Activated gamma-delta T cell treated with anti-CD3 and anti-CD28 coated beads, Interleukin-2, amount 50 U/mL, for 16 hours (primary cell): ENCODE measurements around the gene NTN3.

Source experiments
- DNase-seq: peaks from one replicate; pipeline ENCODE4 v3.0.0-alpha.2; 2020; ENCODE audit warnings: low read depth

NTN3 gene

DNA sequence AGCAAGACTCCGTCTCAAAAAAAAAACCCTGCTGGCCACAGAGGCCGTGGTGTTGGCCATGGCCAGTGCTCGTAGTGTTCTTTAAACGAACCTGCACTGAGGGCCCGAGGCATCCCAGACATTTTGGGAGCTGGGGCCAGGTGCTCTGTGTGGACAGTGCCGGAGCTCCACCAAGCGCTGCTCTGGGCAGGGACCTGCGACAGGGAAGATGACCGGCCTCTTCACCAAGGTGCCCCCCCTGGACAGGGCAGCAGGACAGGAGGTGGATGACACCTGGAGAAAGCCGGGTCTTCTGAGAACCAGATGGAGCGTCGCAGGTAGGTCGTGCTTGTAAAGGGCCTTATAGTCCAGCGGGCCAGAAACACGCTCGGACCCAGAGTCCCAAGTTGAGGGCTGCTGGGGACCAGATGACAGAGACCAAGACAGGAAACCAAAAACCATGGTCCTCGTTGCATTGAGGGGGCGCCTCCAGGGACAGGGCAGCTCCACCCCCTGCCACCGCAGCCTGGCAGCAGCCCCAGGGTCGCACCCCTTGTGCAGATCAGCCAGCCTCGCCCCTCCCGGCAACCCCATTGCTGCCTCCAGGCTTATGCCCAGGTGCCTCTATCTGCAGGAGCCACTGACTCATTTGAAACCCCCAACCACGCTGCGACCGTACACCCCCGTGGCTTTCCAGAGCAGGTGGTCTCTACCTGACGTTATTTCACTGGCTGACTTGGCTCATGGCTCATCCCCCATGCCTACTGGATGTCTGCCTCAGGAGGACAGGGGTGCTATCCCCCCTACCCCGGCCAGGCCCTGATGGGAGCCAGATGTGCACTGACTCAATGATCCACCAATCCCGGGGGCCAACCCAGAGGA is 4.2 kb upstream of the NTN3 start:
- no peak for DNase-seq

DNA sequence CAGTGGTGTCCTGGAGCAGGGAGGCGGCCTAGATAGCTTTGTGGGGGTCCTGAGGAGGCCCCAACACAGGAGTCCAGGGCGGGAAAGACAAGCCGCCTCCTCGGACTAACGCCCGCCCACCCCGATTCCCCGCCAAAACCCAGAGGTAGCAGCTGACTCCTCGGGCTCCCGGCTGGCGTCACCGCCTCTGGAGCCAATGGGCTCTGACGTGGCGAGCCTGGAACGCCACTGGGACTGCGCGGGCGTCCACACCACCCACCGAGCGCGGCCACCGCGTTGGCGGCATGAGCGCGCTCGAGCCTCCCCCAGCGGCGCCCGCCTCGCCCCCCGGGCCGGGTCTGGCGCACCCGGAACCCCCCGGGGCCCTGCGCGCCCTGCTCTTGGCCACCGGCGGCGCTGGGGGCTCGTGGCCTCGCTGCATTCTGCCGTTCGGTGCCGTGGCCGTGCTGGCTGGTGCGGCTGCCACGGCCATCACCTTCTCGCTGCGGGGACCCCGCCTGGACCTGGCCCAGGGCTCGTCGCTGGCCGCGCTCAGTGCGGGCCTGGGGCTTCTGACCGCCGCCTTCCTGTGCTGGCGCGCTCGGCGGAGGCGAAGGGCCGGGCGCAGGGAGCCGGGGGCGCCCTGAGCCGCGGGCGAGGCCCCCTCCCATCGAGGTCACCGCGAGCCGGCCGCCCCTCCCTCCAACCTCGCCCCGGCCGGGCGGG is 3.4 kb upstream of the NTN3 start:
- DNase-seq: no peak

DNA sequence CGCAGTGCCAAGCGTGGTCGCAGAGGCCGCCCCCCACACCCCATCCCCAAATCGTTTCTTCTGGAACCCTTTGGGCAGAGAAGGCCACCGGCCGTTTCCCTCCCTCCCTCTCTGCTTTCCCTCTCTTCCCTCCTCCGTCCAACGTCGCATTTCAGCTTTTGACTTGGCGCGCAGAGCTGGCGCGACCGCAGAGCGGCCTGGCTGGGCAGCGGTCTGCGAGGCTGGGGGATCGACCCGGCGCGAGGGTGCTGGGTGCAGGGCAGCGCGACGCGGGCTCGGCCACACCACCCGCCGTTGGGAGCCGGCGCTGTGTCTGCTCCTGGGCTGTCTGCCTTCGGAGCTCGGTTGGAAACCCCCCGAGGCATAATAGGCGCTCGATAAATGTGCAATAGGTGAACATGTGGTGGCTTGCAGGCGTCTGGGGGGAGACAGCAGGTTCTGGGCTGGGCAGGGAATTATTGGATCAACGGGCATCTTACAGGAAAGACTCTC is 2.8 kb upstream of the NTN3 start:
- DNase-seq: no peak

DNA sequence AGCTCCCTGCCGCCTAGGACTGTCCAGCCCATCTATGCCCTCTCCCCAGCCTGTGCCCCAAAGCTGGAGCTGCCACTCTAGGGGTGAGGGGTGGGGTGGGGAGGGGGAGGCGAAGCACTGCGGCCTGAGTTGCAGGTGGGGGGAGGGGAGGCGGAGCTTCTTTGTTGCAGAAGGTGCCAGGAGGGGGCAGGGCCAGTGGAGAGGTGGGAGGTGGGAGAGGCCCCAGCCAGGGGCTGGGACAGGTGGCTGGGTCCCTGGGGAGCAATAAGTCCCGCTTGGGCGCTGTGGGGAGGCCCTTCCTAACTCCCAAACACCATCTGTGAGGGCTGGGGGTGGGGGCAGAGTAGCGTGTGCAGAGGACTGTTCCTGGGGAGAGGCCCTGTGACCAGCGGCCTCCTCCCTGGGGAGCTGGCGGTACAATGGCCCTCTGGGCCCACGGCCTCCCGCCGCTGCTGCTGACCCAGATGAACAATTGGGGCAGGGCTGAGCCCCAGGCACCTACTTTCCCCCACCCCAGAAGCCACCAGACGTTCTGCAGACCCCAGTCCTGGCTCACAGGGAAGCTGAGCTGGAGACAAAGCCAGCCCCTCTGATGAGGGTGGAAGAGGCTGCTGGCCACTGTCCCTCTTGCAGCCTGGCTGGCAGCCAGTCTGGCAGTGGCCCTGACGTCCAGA is 2.2 kb upstream of the NTN3 start:
- DNase-seq: no peak

DNA sequence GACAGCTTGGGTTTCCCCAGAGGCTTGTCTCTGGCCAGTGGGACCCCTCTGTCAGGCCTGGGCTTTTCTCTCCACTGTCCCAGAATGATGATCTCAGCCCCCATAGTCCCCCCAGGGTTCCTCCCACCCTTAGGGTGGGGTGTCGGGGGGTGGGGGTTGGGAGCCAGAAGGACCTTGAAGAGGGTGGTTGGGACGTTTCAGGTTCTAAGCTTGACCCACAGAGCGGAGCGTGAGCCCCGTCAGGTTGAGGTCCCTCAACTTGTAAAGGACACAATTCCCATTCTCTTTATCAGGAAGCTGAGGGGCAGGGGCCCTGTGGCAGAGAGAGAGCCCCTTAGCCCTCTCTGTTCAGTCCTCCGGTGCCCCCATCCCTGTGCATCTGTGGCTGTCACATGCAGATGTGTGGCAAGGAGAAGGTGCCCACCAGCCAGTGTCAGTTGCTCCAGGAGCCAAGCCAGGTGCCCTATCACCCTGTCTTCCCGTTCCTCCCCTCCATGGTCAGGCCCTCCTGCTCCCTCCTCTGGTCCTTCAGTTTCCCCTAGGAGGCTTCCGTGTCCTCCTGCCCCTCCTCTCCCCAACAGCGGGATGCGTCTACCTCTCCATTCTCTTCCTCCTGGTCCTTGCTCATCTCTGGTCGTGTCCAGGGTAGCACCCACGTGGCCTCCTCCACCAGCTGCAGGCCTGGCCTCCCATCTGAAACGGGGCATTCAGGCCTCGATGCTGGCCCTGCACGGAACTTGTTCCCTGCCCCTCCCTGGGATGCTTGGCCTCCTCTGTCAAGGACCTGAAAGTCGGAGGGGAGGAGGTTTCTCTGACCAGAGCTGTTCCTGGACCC is 1.5 kb upstream of the NTN3 start:
- no peak for DNase-seq

DNA sequence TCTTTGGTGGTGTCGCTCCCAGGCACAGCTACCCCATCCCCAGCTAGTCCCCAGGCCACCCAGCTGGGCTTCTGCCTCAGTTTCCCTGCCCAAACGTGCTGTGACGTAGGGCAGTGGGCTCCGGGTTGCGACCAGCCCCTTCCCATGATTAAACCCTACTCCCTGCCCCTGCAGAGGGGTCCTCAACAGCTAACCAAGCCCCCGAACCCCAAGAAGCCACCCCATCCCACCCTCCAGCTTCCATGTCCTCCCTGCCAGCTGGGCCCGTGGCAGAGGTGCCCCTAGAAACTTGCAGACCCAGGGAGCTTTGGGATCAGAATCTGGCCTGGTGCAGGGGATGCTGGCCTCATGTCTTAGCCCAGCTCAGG is 879 bp upstream of the NTN3 start:
- DNase-seq: no peak

DNA sequence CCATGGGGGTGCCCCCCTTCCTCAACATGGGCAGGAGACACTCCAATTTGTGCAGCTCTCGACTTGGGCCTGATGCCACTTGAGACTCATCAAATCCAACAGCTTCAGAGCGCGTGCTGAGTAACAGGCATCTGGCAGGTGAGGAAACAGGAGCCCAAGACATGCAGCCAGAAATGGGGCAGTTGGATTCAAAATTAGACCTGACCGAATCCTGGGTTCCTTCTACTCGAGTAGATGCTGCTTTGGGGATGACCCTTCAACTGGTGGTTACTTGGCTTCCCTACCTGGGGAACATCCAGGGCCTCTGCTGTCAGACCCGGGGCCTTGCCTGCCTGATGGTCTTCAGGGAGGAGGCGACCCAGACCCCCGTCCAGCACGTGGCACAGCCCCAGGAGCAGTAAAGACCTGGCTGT is 488 bp upstream of the NTN3 start:
- DNase-seq: no peak

DNA sequence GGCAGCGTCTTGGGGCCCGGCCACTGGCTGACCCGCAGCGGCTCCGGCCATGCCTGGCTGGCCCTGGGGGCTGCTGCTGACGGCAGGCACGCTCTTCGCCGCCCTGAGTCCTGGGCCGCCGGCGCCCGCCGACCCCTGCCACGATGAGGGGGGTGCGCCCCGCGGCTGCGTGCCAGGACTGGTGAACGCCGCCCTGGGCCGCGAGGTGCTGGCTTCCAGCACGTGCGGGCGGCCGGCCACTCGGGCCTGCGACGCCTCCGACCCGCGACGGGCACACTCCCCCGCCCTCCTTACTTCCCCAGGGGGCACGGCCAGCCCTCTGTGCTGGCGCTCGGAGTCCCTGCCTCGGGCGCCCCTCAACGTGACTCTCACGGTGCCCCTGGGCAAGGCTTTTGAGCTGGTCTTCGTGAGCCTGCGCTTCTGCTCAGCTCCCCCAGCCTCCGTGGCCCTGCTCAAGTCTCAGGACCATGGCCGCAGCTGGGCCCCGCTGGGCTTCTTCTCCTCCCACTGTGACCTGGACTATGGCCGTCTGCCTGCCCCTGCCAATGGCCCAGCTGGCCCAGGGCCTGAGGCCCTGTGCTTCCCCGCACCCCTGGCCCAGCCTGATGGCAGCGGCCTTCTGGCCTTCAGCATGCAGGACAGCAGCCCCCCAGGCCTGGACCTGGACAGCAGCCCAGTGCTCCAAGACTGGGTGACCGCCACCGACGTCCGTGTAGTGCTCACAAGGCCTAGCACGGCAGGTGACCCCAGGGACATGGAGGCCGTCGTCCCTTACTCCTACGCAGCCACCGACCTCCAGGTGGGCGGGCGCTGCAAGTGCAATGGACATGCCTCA is 773 bp downstream of the NTN3 start:
- DNase-seq: no peak

DNA sequence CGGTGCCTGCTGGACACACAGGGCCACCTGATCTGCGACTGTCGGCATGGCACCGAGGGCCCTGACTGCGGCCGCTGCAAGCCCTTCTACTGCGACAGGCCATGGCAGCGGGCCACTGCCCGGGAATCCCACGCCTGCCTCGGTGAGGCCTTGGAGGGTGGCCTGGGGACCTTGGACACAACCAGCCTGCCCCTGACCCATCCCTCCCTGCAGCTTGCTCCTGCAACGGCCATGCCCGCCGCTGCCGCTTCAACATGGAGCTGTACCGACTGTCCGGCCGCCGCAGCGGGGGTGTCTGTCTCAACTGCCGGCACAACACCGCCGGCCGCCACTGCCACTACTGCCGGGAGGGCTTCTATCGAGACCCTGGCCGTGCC is 1.4 kb downstream of the NTN3 start:
- DNase-seq: no peak

DNA sequence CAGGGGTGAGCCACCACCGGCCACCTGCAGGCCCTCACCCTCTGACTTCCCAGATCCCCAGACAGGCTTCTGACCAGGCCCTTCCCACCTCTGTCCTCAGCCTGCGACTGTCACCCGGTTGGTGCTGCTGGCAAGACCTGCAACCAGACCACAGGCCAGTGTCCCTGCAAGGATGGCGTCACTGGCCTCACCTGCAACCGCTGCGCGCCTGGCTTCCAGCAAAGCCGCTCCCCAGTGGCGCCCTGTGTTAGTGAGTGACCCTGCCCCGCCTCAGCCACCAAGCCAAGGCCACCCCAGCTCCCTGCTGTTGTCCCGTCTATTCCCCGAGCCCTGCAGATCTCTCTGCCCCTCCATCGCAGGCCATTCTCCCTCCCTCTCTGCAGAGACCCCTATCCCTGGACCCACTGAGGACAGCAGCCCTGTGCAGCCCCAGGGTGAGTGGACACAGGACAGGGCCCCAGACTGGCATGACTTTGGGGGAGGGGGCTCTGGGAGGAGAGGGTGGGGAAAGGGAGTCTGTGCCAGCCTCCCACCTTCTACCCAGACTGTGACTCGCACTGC is 1.9 kb downstream of the NTN3 start:
- no peak for DNase-seq

DNA sequence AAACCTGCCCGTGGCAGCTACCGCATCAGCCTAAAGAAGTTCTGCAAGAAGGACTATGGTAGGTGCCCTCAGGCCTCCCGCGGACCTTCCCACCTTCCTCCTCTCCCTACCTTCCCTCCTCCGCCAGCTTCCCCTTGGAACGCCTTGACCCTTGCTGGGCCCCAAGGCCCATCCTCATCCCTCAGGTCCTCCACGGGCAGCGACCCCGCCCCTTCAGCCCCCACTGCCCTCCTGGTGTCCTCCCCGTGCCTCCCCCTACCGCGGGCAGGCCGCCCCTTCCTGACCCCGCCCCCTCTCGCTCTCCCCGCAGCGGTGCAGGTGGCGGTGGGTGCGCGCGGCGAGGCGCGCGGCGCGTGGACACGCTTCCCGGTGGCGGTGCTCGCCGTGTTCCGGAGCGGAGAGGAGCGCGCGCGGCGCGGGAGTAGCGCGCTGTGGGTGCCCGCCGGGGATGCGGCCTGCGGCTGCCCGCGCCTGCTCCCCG is 2.4 kb downstream of the NTN3 start:
- no peak for DNase-seq

DNA sequence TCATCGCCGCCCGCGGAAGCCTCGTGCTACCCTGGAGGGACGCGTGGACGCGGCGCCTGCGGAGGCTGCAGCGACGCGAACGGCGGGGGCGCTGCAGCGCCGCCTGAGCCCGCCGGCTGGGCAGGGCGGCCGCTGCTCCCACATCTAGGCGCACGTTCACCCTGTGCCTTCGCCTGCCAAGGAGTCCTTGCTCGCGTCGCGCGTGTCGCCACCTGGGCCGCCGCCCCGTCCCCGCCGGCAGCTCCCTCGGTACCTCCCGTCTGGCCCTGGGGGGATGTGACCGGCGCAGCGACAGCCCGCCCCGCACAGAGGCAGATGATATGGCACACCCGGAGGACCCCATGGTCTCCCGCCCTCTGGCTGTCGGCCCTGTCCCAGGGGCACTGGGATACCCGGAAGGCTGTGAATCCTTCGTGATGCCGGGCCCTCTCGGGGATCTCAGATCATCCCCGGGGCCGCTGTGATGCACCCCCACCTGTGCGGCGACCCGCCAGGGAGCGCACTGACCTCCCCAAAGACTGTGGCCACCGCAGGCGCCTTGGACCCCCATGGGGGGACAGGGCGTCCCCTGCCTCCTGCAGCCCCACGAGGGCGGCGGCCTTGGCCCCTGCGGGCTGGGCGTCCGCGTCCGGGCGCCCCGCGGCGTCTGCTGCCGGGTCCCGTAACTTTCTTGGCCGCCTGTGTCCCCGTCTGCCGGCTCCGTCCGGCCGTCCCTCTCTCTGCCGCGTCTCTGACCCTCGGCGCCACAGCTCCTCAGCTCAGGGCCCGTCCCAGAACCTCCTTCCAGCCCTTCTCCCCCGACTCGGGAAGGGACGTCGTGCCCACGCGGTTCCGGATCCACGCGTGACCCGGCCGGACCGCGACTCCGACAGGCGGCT is 3.1 kb downstream of the NTN3 start:
- DNase-seq: no peak

DNA sequence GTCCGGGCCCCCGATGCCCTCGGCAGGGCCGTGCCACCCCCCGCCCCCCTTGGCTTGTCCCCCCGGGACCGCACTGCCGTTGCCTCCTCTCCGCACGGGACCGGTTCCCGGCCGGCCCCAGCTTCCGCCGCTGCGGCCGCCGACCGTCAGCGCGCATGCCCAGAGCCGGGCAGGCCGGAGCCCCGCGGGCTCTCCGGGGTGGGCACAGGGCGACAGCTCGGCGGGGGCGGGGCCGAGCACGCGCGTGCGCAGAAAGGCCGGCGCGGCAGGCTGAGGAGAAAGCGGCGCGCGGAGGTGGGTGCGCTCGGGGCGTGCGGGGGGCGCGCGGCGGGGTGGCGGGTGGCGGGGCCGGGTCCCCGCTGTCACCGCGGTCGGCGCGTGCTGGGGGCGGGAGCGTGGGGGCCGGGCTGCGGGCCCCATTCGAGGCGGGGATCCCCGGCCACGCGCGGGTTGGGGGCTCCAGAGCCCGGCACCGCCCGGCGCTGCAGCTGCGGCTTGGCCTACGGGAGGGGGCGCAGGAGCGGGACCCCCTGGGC is 3.8 kb downstream of the NTN3 start, which contains the start of gene TBC1D24:
TBC1D24 (plus strand) TSS at position 251 of the 536 bp plus-strand sequence. CDS start 21,022 bp downstream, outside the sequence.
- DNase-seq: peak; percentile 72

DNA sequence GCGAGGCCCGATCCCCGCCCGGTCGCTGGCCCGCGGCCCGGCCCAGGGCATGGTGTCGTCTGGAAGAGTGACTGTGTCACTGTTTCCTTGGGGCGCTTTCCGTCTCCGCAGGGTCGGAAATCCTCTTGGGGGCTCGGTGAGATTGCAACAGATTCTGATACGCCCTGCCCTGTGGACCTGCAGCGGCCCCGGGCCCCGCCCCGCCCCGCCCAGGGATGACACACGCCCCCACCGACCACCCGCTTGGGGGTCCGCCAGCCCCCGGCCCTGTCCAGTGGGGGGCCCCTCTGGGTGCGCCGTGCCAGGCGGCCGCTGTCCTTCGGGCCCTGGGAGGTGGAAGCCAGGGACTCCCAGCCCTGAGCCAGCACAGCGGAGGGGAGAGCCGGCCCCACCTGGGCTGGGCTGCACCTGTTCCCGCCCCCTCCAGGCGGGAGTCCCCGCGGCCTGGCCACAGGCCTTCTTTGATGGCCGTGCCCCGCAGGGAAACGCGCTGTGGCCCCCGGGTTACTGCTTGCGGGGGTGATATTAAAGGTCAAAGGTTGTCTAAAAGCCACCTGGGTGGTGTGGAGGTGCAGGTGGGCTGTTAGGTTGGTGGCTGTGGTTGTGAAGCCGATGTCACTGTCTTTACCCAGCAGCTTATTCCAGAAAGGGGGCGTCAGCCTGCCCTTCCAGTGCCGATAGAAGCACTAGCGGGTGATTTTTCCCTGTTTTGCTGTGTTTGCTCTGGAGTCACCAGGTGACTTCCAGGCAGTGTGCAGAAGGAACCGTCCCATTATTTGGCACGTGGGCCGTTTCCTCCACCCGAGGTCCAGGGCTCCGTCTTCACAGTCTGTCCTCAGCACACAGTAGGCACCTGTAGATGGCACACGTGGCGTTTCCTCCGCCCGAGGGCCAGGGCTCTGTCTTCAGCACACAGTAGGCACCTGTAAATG is 4.6 kb downstream of the NTN3 start:
- no peak for DNase-seq

DNA sequence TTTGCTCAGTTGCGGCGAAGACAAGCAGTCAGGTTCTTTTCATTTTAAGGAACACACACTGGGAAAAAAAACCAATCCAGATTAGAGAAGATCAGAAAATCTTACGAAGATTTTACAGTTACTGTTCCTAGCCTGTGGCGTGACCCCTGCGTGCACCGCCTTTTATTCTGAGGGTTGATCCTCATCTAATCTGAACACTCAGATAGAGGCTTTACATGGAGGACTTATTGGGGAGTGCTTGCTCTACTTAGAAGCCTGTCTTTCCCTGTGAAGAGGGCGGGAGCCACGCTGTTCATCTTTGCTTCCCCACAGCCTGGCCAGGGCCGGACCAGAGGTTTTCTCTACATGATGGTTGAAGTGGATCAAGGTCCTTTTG is 5.2 kb downstream of the NTN3 start:
- no peak for DNase-seq

DNA sequence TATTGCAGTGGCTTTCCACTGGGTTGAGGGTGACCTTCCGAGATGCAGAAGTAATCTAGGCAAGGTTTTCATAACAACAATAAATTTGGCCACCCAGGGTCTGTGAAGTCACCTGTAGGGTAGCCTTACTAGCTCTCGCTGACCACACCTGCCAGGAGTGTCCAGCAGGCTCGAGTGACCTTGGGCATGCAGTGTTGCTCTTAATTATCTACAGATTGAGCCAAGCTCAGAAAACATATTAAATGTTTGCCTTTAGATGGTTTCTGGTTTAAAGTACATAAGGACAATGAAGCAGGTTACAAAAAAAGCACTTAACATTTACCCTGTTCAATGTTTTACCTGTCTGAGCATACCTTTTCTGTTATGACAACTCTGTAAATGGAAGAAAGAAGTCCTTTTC is 5.6 kb downstream of the NTN3 start:
- no peak for DNase-seq

DNA sequence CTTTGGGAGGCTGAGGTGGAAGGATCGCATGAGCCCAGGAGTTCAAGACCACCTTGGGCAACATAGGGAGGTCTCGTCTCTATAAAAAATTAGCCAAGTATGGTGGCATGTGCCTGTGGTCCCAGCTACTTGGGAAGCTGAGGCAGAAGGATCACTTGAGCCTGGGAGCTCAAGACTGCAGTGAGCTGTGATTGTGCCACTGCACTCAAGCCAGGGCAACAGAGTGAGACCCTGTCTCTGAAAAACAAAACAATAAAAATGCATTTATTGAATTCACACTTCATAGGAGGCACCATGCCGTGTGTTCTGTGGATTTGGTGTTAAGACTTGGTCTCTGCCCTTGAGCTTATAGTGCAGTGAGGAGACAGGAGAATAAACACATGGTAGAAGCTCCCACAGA is 6.2 kb downstream of the NTN3 start:
- DNase-seq: no peak

DNA sequence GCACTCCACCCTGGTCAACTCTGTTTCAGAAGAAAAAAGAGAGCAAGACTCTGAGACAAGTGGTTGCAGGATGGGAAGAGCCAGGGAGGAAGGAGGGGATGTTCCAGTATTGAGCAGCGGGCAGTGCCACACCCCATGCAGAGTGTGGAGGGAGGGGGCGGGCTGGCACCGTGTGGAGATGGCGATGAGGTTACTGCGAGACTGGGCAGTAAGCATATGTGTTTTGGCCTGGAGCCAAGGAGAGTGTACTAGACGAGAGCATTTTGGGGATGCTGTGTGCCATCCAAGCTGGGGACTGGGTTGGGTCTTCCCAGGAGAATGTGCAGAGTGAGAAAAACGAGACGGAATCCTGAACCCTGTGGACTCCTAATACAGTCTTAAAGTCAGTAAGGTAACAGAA is 7.2 kb downstream of the NTN3 start:
- no peak for DNase-seq
